Heart right ventricle (tissue), 16 donors: ENCODE results near the gene PLD5. TPM values are rescaled to one million over a fixed set of nuclear protein-coding genes. Genes with fewer than 3 reads are reported as not detected.
A peak's percentile ranks its signal among the peaks of the same experiment; 100 is the strongest.

Experiments
- ATAC-seq, 8 donors: fragments of 200-7000 bp; cut with Tn5 transposase; one replicate each; pipeline ENCODE4 v1.9.1; 2020; ENCODE audit warnings: mild to moderate bottlenecking in 8 of 8, moderate library complexity in 8 of 8, moderate number of reproducible peaks in 1 of 8
- DNase-seq, 2 donors: peaks; one replicate each; pipeline ENCODE4 v3.0.0-alpha.2; 2020
- H3K27ac ChIP-seq, 10 donors: fragments of 200-600 bp; sonication (generic) in 2 of 10; one replicate each; pipeline versions ENCODE4 v1.5.0 to v1.8.0; 2020 to 2022; ENCODE audit warnings: mild to moderate bottlenecking in 3 of 10
- H3K27me3 ChIP-seq, 7 donors: fragments of 200-600 bp; one replicate each; pipeline ENCODE4 v1.8.0; 2021 to 2022; ENCODE audit warnings: mild to moderate bottlenecking in 2 of 7
- H3K36me3 ChIP-seq, 9 donors: fragments of 200-600 bp; sonication (generic) in 1 of 9; one replicate each; pipeline versions ENCODE4 v1.5.0 to v1.8.0; 2020 to 2022; ENCODE audit warnings: mild to moderate bottlenecking in 2 of 9
- H3K4me1 ChIP-seq, 9 donors: fragments of 200-600 bp; sonication (generic) in 1 of 9; one replicate each; pipeline versions ENCODE4 v1.5.0 to v1.8.0; 2020 to 2022; ENCODE audit warnings: mild to moderate bottlenecking in 4 of 9
- H3K4me3 ChIP-seq, 10 donors: fragments of 200-600 bp; sonication (generic) in 2 of 10; one replicate each; pipeline versions ENCODE4 v1.5.0 to v1.8.0; 2020 to 2022; ENCODE audit warnings: mild to moderate bottlenecking in 7 of 10, moderate library complexity in 2 of 10
- H3K9me3 ChIP-seq, 11 donors: fragments of 200-600 bp in 10 of 11; sonication (generic) in 2 of 11; one replicate each; pipeline versions ENCODE4 v1.5.0 to v1.8.0; 2013 to 2022; ENCODE audit warnings: mild to moderate bottlenecking in 2 of 11, control low read depth in 1 of 11, moderate library complexity in 1 of 11
- CTCF ChIP-seq, 9 donors: fragments of 200-600 bp; sonication (generic) in 2 of 9; IDR thresholded peaks; one replicate each; pipeline versions ENCODE4 v1.5.0 to v1.8.0; 2021 to 2022; ENCODE audit warnings: antibody characterized with exemption in 9 of 9, mild to moderate bottlenecking in 5 of 9, moderate library complexity in 1 of 9
- WGBS, 2 donors: extraction: QIAGEN DNeasy Blood & Tissue Kit; methylation state at CpG; one replicate each; pipeline ENCODE4 v1.1.7; 2013; ENCODE audit warnings: inconsistent platforms in 1 of 2; 5-methylcytosine and 5-hydroxymethylcytosine counted together
- intact Hi-C, 10 donors: fragments of 100-400 bp; cut with DNase I; formaldehyde crosslinking; loops; one replicate each; pipeline versions ENCODE4 v1.11.1 to v1.14.2; 2022
- polyA plus RNA-seq, 2 donors: library from polyadenylated mRNA; stranded (reverse); fragments of 200-250 nt; gene quantifications; one replicate each; pipeline ENCODE4 v1.2.3, GENCODE V29; 2013
- total RNA-seq, 10 donors: library from RNA; stranded (reverse); fragmentation: NEBNext Ultra II Directional in 3 of 10; extraction: Animal tissue kit (Norgen Biotek cat#: 25700) in 3 of 10; gene quantifications; one replicate each; pipeline versions ENCODE4 v1.2.1 to v1.2.4, GENCODE V29; 2021 to 2023
- donor health status: Arrhythmogenic right ventricular cardiomyopathy.
- donor health status: ischemic (EF 13 %, LVEDD 7.1; RV severe dilation, severe dysfunction).
- donor health status: healthy with polysubstance abuse.
- donor health status: DM: no; HTN: yes; CAD: no.
- donor health status: DM: no; HTN: no; CAD: no.
- donor health status: ischemic (EF 25% LVEDD 6.9; RV normal size, moderate dysfunction).
- donor health status: ischemic (EF 25% LVEDD 5.7; RV mildly dilated, moderate dysfunction).
- donor health status: healthy.
- donor health status: DM: yes; HTN: yes; CAD: no.
- donor health status: Ischemic cardiomyopathy.
- donor health status: ischemic (EF 35%, LVEDD 5.7; RV mildly dilated, moderate dysfunction).
- donor health status: nonischemic (EF 11% LVEDD 7.7; RV severe dilation, severe dysfunction).
- donor health status: DM: yes; HTN: yes; CAD: no.
- donor health status: PGD.
- donor health status: ischemic (EF 29% LVEDD 5.4; RV normal size, mild dysfunction).
- donor health status: nonischemic (EF 23%, LVEDD 6.1; RV moderate dilation, normal function).

Gene PLD5
- total and polyA plus RNA-seq, 12 donors = 0.13 to 1.3 (median 0.41) TPM; not detected in 4

GRCh38 chr1:242523719-242524570, 552 bp downstream of the PLD5 start:
- Histone ChIP-seq H3K36me3 (no peaks in the 10 kb centered on the region), H3K4me1 (peaks cover 0 to 18% (median 13%) of the 10 kb centered on the region in 9 donors), H3K9me3 (no peaks in the 10 kb centered on the region), H3K27me3 (peaks cover 11 to 83% (median 50%) of the 10 kb centered on the region in 7 donors), H3K4me3 (peak overlapping the region in 9 of 10 donors; percentile 22 to 55 (median 47)), H3K27ac (no peak overlapping the region)
- peak in 1 of 9 donors; percentile 17 for TF ChIP-seq CTCF (IDR thresholded peaks at IDR 0.05)
- intact Hi-C loops = no loop called here
- ATAC-seq (peak in 6 of 8 donors; percentile 26 to 54 (median 49)), DNase-seq (peak in 1 of 2 donors; percentile 20)
- 1 to 2% methylated on average over 68 to 84 of the region's 85 CpGs for WGBS, 2 donors

DNA sequence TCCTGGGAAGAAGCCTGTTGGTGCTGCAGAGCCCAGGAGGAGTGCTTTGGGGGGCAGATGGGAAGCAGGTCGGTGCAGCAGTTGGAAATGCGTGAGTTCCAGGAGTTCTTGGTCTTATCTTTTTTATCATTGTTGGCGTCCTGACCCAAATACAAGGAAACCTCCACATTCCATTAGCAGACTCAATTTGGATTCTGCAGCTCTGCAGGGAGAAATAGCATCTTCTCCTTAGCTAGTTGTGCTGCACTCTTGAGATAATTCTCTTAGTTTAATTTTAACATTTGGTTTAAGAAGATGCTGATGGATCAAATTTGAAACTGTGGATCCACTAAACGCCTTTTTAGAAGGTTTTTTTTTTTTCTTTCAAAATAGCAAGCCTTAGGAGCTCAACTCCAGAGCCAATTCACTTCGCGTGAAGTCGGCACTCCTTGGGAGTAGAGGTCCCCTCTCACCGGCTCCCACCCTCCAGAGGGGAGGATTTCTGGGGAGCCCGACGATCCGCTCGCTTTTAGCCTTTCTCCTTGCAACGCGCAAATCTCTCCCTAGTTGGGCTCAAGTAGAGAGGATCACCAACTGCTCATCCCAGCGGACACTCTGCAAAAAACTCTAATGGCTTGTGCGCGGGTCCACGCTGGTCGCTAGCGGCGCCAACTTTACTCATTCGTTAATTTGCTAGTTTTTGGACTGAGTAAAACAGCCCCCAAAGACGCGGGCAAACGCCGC, 1.3 kb downstream of the PLD5 start:
- no peaks in the 10 kb centered on the region for H3K9me3 ChIP-seq
- no peak for DNase-seq
- TF ChIP-seq CTCF (IDR thresholded peaks at IDR 0.05) = no peak
- H3K27ac ChIP-seq = no peak overlapping the region
- peaks cover 0 to 18% (median 13%) of the 10 kb centered on the region in 9 donors for H3K4me1 ChIP-seq
- WGBS, 2 donors = 3 to 4% methylated on average over 26 of the region's 26 CpGs
- no peaks in the 10 kb centered on the region for H3K36me3 ChIP-seq
- peak overlapping the region in 7 of 10 donors; percentile 22 to 55 (median 51) for H3K4me3 ChIP-seq
- peaks cover 11 to 82% (median 46%) of the 10 kb centered on the region in 7 donors for H3K27me3 ChIP-seq
- intact Hi-C loops = no loop called here
- ATAC-seq = peak in 1 of 8 donors; percentile 19

- Histone ChIP-seq H3K4me1 (peaks cover 0 to 18% (median 13%) of the 10 kb centered on the region in 9 donors), H3K9me3 (peaks cover 0 to 2% (median 0%) of the 10 kb centered on the region in 11 donors), H3K4me3 (no peak overlapping the region), H3K27me3 (peaks cover 11 to 75% (median 45%) of the 10 kb centered on the region in 7 donors), H3K27ac (no peak overlapping the region), H3K36me3 (no peaks in the 10 kb centered on the region)
- ATAC-seq (no peak), DNase-seq (no peak)
- WGBS, 2 donors = 57 to 61% methylated on average over 6 of the region's 6 CpGs
- TF ChIP-seq CTCF (IDR thresholded peaks at IDR 0.05) = no peak
- intact Hi-C loops = no loop called here
Observed at GRCh38 chr1:242522304-242522945, 2.1 kb downstream of the PLD5 start.

GRCh38 chr1:242515555-242515954, 8.9 kb downstream of the PLD5 start:
- intact Hi-C loops = no loop called here
- peaks cover 0 to 17% (median 0%) of the 10 kb centered on the region in 7 donors for H3K27me3 ChIP-seq
- no peak overlapping the region for H3K27ac ChIP-seq
- H3K4me1 ChIP-seq = no peaks in the 10 kb centered on the region
- H3K4me3 ChIP-seq = no peak overlapping the region
- H3K36me3 ChIP-seq = no peaks in the 10 kb centered on the region
- no peak for ATAC-seq
- no peak for DNase-seq
- TF ChIP-seq CTCF (IDR thresholded peaks at IDR 0.05) = no peak
- 26 to 79% methylated on average over 2 of the region's 2 CpGs for WGBS, 2 donors
- H3K9me3 ChIP-seq = peaks cover 0 to 18% (median 0%) of the 10 kb centered on the region in 11 donors
